D721Med (cell line): ENCODE results near the gene KMT2B.
A peak's percentile ranks its signal among the peaks of the same experiment; 100 is the strongest.

Experiments
- DNase-seq: peaks from one replicate; pipeline ENCODE4 v3.0.0; 2011; ENCODE audit warnings: low spot score; ENCODE audit not compliant: insufficient read length
- FAIRE-seq: peaks from 2 replicates; lab custom pipeline; 2011; peaks lifted over from hg19 to GRCh38; lab: Jason Lieb, UNC
- CTCF ChIP-seq: IDR thresholded peaks from 2 replicates; pipeline ENCODE4 v1.5.1; 2012; ENCODE audit warnings: mild to moderate bottlenecking, control low read depth; ENCODE audit not compliant: insufficient read depth; ENCODE audit errors: missing control alignments

KMT2B gene

GRCh38 chr19:35695895-35696422 lies 21.8 kb upstream of the KMT2B start:
- DNase-seq (no peak), FAIRE-seq (no peak)
- TF ChIP-seq CTCF: no peak

GRCh38 chr19:35696835-35697234 lies 21.0 kb upstream of the KMT2B start:
- FAIRE-seq (no peak), DNase-seq (no peak)

GRCh38 chr19:35702223-35703012 lies 15.4 kb upstream of the KMT2B start:
- FAIRE-seq (peak; percentile 6), DNase-seq (peak; percentile 97)
- TF ChIP-seq CTCF: no peak

More at GRCh38 chr19:35696835-35697234, 21.0 kb upstream of the KMT2B start:
- no peak for TF ChIP-seq CTCF

- no peak for TF ChIP-seq CTCF
- FAIRE-seq (no peak), DNase-seq (no peak)
These were observed 14.5 kb upstream of the KMT2B start for GRCh38 chr19:35703343-35703742.

- FAIRE-seq (no peak), DNase-seq (no peak)
- no peak for TF ChIP-seq CTCF
These were observed 13.6 kb upstream of the KMT2B start, which contains the start of gene ZBTB32 for GRCh38 chr19:35704218-35704617. ZBTB32 (plus strand) TSS chr19:35704558; CDS start chr19:35714627, 10,069 bp downstream.

GRCh38 chr19:35708391-35708790 lies 9.4 kb upstream of the KMT2B start:
- DNase-seq (no peak), FAIRE-seq (no peak)
- TF ChIP-seq CTCF: no peak
